ENCODE results near the gene SMIM24. TPM values are rescaled to one million over a fixed set of nuclear protein-coding genes. Genes with fewer than 3 reads are reported as not detected.

Gene SMIM24
- total and polyA plus RNA-seq, 2 experiments from 2014 or later, result 5.0 to 21.5 TPM

DNA sequence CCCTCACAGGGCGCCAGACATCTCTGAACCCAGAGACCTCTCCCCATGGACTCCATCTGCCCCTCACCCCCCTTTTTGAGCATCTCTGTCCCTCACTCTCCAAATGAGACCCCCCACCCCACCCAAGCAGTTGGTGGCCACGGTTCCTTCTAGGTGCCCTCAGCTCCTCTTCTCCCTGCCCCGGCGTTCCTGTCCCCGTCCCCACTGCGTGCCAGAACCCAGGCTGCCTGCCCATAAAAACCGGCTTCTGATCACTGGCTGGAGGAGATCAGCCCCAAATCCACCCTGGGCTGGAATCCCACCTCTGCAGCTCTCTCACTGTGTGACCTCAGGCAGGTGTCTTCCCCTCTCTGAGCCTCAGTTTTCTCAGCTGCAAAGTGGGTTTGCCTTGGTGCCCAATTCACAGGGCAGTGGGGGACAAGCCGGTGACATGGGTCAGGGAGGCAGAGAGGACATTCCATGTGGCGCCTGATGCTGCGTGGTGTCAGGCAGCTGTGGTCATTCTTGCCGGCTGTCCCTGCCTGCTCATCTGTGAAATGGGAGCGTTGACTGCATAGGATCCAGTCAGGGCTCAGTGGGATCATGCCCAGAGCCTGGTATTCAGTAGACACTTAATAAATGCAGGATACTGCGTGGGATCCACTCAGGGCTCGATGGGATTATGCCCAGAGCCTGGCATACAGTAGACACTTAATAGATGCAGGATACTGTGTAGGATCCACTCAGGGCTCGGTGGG, 25.5 kb downstream of the SMIM24 start:
- Mint-ChIP-seq H3K9me3 (no peaks in the 10 kb centered on the region; the same call in 2 of the 3 replicates), H3K4me1 (peaks cover 14% of the 10 kb centered on the region), H3K27me3 (ENCODE audit: insufficient read depth, low read depth, poor library complexity) (peaks cover 15% of the 10 kb centered on the region), H3K27ac (no peak overlapping the region), H3K4me3 (no peak overlapping the region), H3K36me3 (ENCODE audit: low read depth) (no peaks in the 10 kb centered on the region)
- Histone ChIP-seq H3F3A (replicated peaks; ENCODE audit: low read depth) (no peaks in the 10 kb centered on the region), H3K4me2 (no peak overlapping the region), H3K9me2 (ENCODE audit: insufficient read depth) (no peaks in the 10 kb centered on the region), H3K27me3 (ENCODE audit: insufficient read depth) (peaks cover 32% of the 10 kb centered on the region), H3K4me1 (ENCODE audit: insufficient read depth) (peaks cover 18% of the 10 kb centered on the region; the same call in 1 of the 2 replicates), H3K36me3 (ENCODE audit: insufficient read depth) (no peaks in the 10 kb centered on the region), H4K20me1 (replicated peaks; ENCODE audit: insufficient read depth) (no peaks in the 10 kb centered on the region; the same call in 1 of the 2 replicates), H3K79me2 (replicated peaks; ENCODE audit: insufficient read depth) (no peaks in the 10 kb centered on the region), H2AFZ (no peak overlapping the region), H3K27ac (ENCODE audit: low read depth) (no peak overlapping the region), H3K4me3 (no peak overlapping the region)
- no peak for DNase-seq (ENCODE audit: low spot score)
- TF ChIP-seq STAT1 (IDR thresholded peaks at IDR 0.05; ENCODE audit: unreplicated experiment), result no peak
- TF ChIP-seq, protein P1, sequence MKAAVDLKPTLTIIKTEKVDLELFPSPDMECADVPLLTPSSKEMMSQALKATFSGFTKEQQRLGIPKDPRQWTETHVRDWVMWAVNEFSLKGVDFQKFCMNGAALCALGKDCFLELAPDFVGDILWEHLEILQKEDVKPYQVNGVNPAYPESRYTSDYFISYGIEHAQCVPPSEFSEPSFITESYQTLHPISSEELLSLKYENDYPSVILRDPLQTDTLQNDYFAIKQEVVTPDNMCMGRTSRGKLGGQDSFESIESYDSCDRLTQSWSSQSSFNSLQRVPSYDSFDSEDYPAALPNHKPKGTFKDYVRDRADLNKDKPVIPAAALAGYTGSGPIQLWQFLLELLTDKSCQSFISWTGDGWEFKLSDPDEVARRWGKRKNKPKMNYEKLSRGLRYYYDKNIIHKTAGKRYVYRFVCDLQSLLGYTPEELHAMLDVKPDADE (IDR thresholded peaks at IDR 0.05), result no peak
- TF ChIP-seq, protein P2, sequence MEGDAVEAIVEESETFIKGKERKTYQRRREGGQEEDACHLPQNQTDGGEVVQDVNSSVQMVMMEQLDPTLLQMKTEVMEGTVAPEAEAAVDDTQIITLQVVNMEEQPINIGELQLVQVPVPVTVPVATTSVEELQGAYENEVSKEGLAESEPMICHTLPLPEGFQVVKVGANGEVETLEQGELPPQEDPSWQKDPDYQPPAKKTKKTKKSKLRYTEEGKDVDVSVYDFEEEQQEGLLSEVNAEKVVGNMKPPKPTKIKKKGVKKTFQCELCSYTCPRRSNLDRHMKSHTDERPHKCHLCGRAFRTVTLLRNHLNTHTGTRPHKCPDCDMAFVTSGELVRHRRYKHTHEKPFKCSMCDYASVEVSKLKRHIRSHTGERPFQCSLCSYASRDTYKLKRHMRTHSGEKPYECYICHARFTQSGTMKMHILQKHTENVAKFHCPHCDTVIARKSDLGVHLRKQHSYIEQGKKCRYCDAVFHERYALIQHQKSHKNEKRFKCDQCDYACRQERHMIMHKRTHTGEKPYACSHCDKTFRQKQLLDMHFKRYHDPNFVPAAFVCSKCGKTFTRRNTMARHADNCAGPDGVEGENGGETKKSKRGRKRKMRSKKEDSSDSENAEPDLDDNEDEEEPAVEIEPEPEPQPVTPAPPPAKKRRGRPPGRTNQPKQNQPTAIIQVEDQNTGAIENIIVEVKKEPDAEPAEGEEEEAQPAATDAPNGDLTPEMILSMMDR (conservative IDR thresholded peaks at IDR 0.05; ENCODE audit: low read depth in 2 of 2), result no peak
- TF ChIP-seq CREB1 (CRISPR knock-in tag; IDR thresholded peaks at IDR 0.05; ENCODE audit: low read depth), result no peak
- TF ChIP-seq ZNF331 (CRISPR knock-in tag; IDR thresholded peaks at IDR 0.05; ENCODE audit: low read depth), result no peak
- TF ChIP-seq POLR2AphosphoS5 (IDR thresholded peaks at IDR 0.05; ENCODE audit: low read depth), result no peak
- TF ChIP-seq NANOG (IDR thresholded peaks at IDR 0.05; ENCODE audit: borderline replicate concordance), result no peak
- no peak for TF ChIP-seq JUNB (IDR thresholded peaks at IDR 0.05; ENCODE audit: unreplicated experiment)
- no peak for TF ChIP-seq EZH2phosphoT487 (IDR thresholded peaks at IDR 0.05; ENCODE audit: unreplicated experiment)
- TF ChIP-seq EZH2 (IDR thresholded peaks at IDR 0.05; ENCODE audit: low read depth, unreplicated experiment), result no peak
- no peak for TF ChIP-seq ZNF114 (CRISPR knock-in tag; IDR thresholded peaks at IDR 0.05)
- ATAC-seq, result no peak

DNA sequence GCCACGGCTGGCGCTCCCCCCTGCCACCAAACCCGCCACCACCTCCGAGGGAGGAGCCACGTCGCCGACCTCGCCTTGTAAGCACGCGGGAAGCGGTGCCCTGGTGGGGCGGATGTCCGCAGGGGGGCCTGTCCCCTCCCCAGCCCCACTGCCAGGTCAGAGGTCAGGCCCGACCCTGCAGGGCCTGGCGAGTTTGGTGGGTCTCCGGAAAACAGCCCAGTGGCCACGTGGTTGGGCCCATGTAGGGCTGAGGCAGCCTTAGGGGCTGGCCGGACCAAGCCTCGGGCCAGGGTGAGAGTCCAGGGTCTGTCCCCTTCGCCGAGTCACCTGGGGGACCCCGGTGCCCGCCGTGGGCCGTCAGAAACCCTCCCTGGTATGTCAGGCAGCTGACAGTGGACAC, 26.5 kb downstream of the SMIM24 start:
- Histone ChIP-seq H3K4me1 (ENCODE audit: insufficient read depth) (peaks cover 15% of the 10 kb centered on the region; the same call in 1 of the 2 replicates), H4K20me1 (replicated peaks; ENCODE audit: insufficient read depth) (no peaks in the 10 kb centered on the region; the same call in 1 of the 2 replicates), H3K4me2 (no peak overlapping the region), H3K9me2 (ENCODE audit: insufficient read depth) (no peaks in the 10 kb centered on the region), H3K4me3 (no peak overlapping the region), H3K36me3 (ENCODE audit: insufficient read depth) (no peaks in the 10 kb centered on the region), H3F3A (replicated peaks; ENCODE audit: low read depth) (no peaks in the 10 kb centered on the region), H3K79me2 (replicated peaks; ENCODE audit: insufficient read depth) (no peaks in the 10 kb centered on the region), H3K27me3 (ENCODE audit: insufficient read depth) (peaks cover 23% of the 10 kb centered on the region), H3K27ac (ENCODE audit: low read depth) (no peak overlapping the region), H2AFZ (no peak overlapping the region)
- no peaks in the 10 kb centered on the region for H3K36me3 Mint-ChIP-seq (ENCODE audit: low read depth)
- H3K4me1 Mint-ChIP-seq, result peaks cover 9% of the 10 kb centered on the region
- peaks cover 8% of the 10 kb centered on the region for H3K27me3 Mint-ChIP-seq (ENCODE audit: insufficient read depth, low read depth, poor library complexity)
- no peaks in the 10 kb centered on the region; the same call in 2 of the 3 replicates for H3K9me3 Mint-ChIP-seq
- ATAC-seq (no peak), DNase-seq (ENCODE audit: low spot score) (no peak)
- no peak overlapping the region for H3K27ac Mint-ChIP-seq
- no peak overlapping the region for H3K4me3 Mint-ChIP-seq
- TF ChIP-seq ZNF331 (CRISPR knock-in tag; IDR thresholded peaks at IDR 0.05; ENCODE audit: low read depth) (no peak), NANOG (IDR thresholded peaks at IDR 0.05; ENCODE audit: borderline replicate concordance) (no peak), EZH2phosphoT487 (IDR thresholded peaks at IDR 0.05; ENCODE audit: unreplicated experiment) (no peak), JUNB (IDR thresholded peaks at IDR 0.05; ENCODE audit: unreplicated experiment) (no peak), ZNF114 (CRISPR knock-in tag; IDR thresholded peaks at IDR 0.05) (no peak), POLR2AphosphoS5 (IDR thresholded peaks at IDR 0.05; ENCODE audit: low read depth) (no peak), CREB1 (CRISPR knock-in tag; IDR thresholded peaks at IDR 0.05; ENCODE audit: low read depth) (no peak)
- TF ChIP-seq, protein P3, sequence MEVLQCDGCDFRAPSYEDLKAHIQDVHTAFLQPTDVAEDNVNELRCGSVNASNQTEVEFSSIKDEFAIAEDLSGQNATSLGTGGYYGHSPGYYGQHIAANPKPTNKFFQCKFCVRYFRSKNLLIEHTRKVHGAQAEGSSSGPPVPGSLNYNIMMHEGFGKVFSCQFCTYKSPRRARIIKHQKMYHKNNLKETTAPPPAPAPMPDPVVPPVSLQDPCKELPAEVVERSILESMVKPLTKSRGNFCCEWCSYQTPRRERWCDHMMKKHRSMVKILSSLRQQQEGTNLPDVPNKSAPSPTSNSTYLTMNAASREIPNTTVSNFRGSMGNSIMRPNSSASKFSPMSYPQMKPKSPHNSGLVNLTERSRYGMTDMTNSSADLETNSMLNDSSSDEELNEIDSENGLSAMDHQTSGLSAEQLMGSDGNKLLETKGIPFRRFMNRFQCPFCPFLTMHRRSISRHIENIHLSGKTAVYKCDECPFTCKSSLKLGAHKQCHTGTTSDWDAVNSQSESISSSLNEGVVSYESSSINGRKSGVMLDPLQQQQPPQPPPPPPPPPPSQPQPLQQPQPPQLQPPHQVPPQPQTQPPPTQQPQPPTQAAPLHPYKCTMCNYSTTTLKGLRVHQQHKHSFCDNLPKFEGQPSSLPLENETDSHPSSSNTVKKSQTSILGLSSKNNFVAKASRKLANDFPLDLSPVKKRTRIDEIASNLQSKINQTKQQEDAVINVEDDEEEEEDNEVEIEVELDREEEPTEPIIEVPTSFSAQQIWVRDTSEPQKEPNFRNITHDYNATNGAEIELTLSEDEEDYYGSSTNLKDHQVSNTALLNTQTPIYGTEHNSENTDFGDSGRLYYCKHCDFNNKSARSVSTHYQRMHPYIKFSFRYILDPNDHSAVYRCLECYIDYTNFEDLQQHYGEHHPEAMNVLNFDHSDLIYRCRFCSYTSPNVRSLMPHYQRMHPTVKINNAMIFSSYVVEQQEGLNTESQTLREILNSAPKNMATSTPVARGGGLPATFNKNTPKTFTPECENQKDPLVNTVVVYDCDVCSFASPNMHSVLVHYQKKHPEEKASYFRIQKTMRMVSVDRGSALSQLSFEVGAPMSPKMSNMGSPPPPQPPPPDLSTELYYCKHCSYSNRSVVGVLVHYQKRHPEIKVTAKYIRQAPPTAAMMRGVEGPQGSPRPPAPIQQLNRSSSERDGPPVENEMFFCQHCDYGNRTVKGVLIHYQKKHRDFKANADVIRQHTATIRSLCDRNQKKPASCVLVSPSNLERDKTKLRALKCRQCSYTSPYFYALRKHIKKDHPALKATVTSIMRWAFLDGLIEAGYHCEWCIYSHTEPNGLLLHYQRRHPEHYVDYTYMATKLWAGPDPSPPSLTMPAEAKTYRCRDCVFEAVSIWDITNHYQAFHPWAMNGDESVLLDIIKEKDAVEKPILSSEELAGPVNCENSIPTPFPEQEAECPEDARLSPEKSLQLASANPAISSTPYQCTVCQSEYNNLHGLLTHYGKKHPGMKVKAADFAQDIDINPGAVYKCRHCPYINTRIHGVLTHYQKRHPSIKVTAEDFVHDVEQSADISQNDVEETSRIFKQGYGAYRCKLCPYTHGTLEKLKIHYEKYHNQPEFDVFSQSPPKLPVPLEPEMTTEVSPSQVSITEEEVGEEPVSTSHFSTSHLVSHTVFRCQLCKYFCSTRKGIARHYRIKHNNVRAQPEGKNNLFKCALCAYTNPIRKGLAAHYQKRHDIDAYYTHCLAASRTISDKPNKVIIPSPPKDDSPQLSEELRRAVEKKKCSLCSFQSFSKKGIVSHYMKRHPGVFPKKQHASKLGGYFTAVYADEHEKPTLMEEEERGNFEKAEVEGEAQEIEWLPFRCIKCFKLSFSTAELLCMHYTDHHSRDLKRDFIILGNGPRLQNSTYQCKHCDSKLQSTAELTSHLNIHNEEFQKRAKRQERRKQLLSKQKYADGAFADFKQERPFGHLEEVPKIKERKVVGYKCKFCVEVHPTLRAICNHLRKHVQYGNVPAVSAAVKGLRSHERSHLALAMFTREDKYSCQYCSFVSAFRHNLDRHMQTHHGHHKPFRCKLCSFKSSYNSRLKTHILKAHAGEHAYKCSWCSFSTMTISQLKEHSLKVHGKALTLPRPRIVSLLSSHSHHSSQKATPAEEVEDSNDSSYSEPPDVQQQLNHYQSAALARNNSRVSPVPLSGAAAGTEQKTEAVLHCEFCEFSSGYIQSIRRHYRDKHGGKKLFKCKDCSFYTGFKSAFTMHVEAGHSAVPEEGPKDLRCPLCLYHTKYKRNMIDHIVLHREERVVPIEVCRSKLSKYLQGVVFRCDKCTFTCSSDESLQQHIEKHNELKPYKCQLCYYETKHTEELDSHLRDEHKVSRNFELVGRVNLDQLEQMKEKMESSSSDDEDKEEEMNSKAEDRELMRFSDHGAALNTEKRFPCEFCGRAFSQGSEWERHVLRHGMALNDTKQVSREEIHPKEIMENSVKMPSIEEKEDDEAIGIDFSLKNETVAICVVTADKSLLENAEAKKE (CRISPR knock-in tag; IDR thresholded peaks at IDR 0.05), result no peak

Data from GM23338 (cell line).